ENCODE data around the gene CCDC137. TPM values are rescaled to one million over a fixed set of nuclear protein-coding genes. Genes with fewer than 3 reads are reported as not detected.
A peak's percentile ranks its signal among the peaks of the same experiment; 100 is the strongest.

The CCDC137 gene
- total RNA-seq, 4 donors from 2014 or later: 19.7 to 35.2 (median 28.3) TPM

DNA sequence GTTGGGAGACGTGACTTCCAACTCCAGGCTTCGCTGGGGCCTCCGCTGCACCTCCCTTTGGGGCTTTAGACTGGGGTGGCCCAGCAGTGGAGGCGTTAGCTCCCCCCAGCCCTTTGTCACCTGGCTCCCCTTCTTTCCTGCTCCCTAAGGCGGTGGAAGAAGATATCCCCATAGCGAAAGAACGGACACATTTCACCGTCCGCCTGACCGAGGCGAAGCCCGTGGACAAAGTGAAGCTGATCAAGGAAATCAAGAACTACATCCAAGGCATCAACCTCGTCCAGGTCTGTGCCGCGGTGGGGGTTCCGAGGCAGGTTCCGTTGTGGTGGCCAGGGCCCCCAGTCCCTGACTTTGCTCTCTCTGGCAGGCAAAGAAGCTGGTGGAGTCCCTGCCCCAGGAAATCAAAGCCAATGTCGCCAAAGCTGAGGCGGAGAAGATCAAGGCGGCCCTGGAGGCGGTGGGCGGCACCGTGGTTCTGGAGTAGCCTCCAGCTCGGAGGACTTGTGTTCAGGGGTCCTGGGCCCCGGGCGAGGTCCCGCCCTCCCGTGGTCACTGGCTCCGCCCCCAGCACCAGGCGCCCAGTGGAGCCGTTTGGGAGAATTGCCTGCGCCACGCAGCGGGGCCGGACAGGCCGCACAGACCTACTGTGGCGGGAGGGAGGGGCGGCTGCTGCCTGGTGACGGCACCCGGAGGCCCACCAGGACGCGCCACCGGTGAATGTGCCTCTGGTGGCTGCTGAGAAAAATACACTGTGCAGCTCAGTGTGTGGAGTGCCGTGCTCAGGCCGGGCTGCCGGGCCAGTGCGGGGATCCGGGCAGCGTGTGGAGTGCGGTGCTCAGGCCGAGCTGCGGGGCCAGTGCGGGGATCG lies 40.5 kb downstream of the CCDC137 start:
- intact Hi-C loops (cut with DNase I; ENCODE audit: low total_unique reads): no loop called here
- H3K4me3 ChIP-seq (ENCODE audit: low read depth, poor library complexity, severe bottlenecking): no peak overlapping the region
- no peak for DNase-seq (ENCODE audit: low spot score in 2 of 2)
- WGBS, 2 donors: 89 to 93% methylated on average over 28 to 54 of the region's 54 CpGs
- TF ChIP-seq POLR2A (IDR thresholded peaks at IDR 0.05): no peak
- TF ChIP-seq, protein P1, sequence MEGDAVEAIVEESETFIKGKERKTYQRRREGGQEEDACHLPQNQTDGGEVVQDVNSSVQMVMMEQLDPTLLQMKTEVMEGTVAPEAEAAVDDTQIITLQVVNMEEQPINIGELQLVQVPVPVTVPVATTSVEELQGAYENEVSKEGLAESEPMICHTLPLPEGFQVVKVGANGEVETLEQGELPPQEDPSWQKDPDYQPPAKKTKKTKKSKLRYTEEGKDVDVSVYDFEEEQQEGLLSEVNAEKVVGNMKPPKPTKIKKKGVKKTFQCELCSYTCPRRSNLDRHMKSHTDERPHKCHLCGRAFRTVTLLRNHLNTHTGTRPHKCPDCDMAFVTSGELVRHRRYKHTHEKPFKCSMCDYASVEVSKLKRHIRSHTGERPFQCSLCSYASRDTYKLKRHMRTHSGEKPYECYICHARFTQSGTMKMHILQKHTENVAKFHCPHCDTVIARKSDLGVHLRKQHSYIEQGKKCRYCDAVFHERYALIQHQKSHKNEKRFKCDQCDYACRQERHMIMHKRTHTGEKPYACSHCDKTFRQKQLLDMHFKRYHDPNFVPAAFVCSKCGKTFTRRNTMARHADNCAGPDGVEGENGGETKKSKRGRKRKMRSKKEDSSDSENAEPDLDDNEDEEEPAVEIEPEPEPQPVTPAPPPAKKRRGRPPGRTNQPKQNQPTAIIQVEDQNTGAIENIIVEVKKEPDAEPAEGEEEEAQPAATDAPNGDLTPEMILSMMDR (IDR thresholded peaks at IDR 0.05): no peak

DNA sequence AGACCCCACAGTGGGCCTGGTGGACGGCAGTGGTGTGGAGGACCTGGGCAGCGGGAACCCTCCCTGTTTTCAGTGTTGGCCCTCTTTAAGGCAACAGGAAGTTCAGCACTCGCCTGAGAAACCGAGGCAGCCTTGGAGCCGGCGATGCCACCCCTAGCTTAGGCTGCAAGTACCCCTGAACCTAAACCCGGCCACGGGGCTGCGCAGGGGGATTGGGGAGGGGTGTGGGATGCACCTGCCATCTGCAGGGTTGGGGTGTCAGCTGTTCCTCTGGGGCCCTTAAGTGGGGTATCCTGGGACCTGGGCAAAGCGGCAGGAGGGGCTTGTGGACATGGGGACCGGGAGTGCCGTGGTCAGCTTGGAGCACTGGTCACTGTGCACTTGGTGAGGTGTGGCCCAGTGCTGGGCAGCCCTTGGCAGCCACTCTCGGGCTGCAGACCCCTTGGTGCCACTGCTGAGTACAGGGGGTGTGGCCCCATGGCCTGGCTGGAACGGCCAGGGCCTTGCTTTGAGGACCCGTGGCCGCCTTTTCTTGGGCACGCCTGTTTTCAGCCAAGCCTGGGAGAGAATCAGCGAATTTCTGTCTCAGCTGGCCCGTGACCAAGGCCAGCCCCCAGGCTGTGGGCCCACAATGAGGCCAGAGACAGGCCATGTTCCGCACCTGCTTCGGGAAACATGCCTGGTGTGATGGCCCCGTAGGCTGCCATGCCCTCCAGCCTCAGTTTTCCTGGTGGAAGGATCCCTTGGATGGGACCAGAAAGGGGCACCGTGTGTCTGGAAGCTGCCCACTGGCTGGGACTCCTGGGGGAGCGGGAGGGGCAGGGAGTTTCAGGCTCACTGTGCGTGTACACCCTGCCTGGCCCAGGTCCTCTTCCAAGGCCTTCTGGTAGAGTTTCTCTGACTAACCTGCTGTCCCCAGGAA lies 41.4 kb downstream of the CCDC137 start:
- intact Hi-C loops (cut with DNase I; ENCODE audit: low total_unique reads): no loop called here
- WGBS, 2 donors: 81 to 86% methylated on average over 20 of the region's 25 CpGs
- DNase-seq (ENCODE audit: low spot score in 2 of 2): no peak
- no peak overlapping the region for H3K4me3 ChIP-seq (ENCODE audit: low read depth, poor library complexity, severe bottlenecking)
- TF ChIP-seq, protein P1 (IDR thresholded peaks at IDR 0.05): no peak
- TF ChIP-seq POLR2A (IDR thresholded peaks at IDR 0.05): no peak

DNA sequence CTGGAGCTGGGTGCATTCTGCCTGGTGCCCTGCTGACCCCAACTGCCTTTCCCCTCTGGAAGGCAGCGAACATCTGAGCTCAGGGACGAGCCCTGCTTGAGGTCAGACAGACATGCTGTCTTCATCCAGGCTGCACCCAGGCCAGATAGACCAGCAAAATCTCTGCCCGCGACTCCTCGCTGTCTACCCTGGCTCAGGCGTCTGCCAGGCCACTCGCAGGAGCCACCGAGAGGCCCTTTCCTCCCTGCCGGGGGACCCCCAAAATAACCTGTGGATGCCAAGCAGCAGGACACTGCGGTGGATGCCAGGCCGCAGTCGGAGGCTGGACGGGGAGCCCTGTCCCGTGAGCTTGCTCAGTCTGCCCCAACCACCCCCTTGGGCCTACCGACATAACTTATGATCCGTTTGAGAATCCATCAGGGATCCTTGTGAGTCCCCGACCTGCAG lies 42.2 kb downstream of the CCDC137 start:
- DNase-seq (ENCODE audit: low spot score in 2 of 2): no peak
- TF ChIP-seq, protein P1 (IDR thresholded peaks at IDR 0.05): no peak
- TF ChIP-seq POLR2A (IDR thresholded peaks at IDR 0.05): no peak
- no peak overlapping the region for H3K4me3 ChIP-seq (ENCODE audit: low read depth, poor library complexity, severe bottlenecking)
- intact Hi-C loops (cut with DNase I; ENCODE audit: low total_unique reads): no loop called here
- 85 to 92% methylated on average over 15 to 17 of the region's 17 CpGs for WGBS, 2 donors

DNA sequence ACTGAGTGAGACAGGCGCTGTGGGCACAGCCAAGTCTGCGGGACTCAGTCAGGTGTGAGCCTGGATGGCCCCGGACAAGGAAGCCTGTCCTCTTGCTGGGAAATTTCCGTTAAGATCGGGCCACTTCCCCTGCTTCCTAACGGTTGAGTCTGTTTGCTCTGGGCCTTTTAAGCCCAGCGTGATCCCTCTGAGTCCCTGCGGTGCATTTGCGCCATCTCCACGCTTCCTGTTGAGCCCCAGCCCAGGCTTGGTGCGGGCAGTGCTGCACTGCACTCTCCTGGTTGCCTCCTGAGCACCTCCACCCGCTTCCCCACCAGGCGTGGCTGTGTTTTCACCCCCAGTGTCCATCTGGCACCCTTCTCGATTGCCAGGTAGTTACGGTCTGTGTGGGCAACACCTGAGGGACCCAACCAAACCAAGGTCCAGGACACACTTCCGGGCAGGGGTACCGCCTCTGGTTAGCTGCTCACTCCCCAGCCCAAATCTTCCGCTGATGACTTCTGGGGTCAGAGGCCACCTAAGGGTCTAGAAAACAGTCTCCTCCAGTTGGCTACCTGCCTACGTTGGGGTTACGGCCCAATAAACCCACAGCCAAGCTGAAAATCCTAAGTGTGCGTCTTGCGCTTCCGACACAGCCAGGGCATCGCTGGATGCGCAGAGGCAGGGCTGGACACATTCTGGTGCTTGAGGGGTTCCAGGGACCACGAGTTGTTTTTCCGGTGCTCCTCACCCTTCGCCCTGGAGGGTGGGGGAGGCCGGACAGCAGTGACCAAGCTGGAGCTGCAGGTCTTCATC lies 44.2 kb downstream of the CCDC137 start:
- intact Hi-C loops (cut with DNase I; ENCODE audit: low total_unique reads): no loop called here
- TF ChIP-seq, protein P1 (IDR thresholded peaks at IDR 0.05): no peak
- no peak for TF ChIP-seq POLR2A (IDR thresholded peaks at IDR 0.05)
- no peak overlapping the region for H3K4me3 ChIP-seq (ENCODE audit: low read depth, poor library complexity, severe bottlenecking)
- 11 to 19% methylated on average over 23 to 29 of the region's 29 CpGs for WGBS, 2 donors
- no peak for DNase-seq (ENCODE audit: low spot score in 2 of 2)

DNA sequence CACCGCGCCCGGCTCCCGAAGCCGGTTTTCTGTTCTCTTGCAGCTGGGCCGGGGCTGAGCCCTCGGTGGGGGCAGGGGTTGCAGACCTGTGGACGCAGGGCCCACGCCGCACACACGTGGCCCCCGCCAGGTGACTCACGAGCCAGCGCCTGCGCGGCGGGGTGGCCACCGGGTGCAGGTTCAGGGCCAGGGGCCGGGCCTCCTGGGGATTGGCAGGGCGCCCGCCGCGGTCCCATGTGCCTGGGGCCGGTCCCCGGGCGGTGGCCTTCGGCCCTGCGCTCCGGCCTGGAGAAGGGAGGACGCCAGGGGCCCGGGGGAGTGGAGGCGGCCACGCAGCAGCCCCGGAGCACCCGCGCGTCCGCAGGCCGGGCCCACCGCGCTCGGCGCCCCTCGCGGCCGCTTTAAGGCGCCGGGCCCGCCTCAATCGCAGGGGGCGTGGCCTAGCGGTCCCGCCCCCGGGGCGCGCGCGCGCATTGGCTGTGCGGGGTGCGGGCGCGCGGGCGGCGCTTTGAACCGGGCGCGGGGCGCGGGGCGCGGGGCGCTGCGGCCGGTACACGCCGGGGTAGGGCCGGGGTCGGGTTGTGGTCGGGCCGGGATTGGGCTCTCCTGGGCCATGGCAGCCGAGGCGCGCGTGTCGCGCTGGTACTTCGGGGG lies 45.4 kb downstream of the CCDC137 start, which contains the start of gene SLC25A10:
Gene SLC25A10 (plus strand): TSS at position 471 of the 654 bp plus-strand sequence. CDS start 143 bp downstream, at position 614.
- WGBS, 2 donors: 0 to 2% methylated on average over 10 to 29 of the region's 89 CpGs
- H3K4me3 ChIP-seq (ENCODE audit: low read depth, poor library complexity, severe bottlenecking): peak within 1 kb of the TSS; percentile 43
- TF ChIP-seq, protein P1 (IDR thresholded peaks at IDR 0.05): peak in 1 of 3 donors; percentile 28
- TF ChIP-seq POLR2A (IDR thresholded peaks at IDR 0.05): no peak
- DNase-seq (ENCODE audit: low spot score in 2 of 2): peak in 1 of 2 donors; percentile 91
- intact Hi-C loops (cut with DNase I; ENCODE audit: low total_unique reads): no loop called here

All from lower leg skin (tissue), 4 donors.